ENCODE measurements around the gene PRPF6.
"Not testable (repeated sequence)": the region's sequence is repeated elsewhere in the genome, so short reads cannot be mapped to it uniquely, and the experiment has no call there.

PRPF6 gene

GRCh38 chr20:63961664-63962425, 19.1 kb upstream of the PRPF6 start:
- no peak for DNase-seq

- DNase-seq: no peak
These were observed 18.2 kb upstream of the PRPF6 start for GRCh38 chr20:63962426-63963347.

DNA sequence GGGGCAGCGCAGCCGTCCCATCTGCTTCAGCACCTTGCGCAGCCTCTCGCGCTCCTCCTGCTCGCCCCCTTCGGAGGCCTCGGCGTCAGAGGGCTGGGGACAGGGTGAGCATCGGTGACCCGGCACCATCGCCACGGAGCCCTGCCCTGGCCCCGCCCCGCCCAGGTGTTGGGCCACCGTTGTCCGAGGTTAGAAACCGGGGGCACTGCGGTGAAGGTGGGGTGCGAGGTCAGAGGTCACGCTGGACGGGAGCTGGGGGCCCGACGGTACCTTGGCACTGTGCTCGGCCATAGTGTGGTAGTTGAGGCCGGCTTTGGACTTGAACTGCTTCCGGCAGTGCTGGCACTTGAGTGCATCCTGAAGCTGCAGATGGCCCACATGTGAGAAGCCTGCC, 17.6 kb upstream of the PRPF6 start:
- DNase-seq: no peak

DNA sequence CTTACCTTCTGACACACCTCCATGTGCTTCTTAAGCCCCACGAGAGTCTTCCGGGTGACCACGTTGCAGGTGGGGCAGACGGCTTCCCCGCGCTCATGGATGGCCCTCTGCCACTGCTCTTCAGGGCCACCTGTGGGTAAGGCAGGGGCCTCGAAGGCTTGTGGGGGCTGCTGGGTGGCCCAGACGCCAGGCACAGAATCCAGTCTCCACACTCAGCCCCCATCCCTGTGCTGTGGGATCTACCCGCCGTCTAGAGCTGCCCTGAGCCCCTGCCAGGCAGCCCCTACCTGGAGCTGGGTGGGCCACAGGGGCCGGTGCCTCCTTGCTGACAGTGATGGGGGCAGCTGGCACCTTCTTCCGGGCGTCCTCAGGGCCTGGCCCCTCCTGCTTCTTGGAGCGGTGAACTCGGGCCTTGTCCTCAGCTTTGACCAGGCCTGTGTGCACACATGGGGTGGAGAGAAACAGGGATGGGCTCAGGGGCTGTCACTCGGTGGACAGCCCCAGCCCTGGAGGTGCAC, 17.1 kb upstream of the PRPF6 start:
- DNase-seq: no peak

DNA sequence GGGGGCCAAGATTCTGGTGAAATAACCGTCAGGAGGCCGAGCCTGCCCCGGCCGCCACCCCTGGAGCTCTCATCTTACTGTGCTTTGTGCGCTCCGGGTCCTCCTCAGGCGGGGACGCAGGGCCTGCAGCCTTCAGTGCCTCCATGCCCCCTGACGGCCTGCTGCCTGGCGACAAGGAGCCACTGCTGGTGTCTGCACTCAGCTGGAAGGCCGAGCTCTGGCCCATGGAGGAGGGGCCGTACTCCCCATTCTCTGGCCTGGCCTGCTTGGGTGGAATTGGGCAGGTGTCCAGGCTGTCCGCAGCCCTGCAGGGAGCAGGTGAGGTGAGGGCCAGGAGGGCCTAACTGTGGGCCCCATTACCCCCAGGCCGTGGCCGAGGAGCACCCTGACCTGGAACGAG, 16.5 kb upstream of the PRPF6 start:
- DNase-seq: no peak

GRCh38 chr20:63966172-63966943, 14.6 kb upstream of the PRPF6 start:
- no peak for DNase-seq

GRCh38 chr20:63966944-63967322, 14.0 kb upstream of the PRPF6 start:
- no peak for DNase-seq

DNA sequence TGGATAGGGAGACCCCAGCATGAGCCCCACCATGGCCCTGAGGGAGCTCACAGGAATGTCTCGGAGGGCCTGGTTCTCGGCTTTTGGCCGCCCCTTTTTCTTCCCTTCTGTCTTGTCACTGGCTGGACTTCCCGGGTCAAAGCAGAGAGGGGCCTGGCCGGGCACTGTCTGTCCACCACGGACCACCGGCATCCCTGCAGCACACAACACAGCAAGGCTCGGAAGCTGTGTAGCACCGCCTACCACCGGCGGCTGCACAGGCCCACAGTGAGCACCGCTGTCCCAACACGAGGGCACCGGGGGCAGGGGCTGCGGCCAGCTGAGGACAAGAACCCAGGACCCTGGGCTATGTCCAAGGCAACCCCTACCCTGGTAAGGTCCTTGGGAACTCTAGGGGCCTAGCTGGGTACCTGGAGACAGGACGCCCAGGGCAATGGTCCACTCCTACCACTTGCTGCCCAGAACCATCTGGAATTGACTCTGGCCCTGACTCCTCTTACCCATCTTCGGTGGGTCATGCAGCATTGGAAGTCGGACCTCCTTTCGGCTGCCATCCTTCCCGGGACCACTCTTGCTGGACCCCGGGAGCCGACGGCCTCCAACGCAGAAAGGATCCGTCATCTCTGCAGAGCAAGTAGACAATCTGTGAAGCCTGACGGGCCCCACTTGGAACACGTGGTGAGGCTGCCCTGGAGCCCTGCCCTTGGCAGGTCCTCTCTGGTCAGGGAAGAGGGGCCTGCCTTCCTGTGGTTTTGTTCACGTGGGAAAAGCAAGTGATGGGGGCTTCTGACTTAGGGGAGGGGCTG, 13.4 kb upstream of the PRPF6 start:
- DNase-seq: peak; percentile 10

DNA sequence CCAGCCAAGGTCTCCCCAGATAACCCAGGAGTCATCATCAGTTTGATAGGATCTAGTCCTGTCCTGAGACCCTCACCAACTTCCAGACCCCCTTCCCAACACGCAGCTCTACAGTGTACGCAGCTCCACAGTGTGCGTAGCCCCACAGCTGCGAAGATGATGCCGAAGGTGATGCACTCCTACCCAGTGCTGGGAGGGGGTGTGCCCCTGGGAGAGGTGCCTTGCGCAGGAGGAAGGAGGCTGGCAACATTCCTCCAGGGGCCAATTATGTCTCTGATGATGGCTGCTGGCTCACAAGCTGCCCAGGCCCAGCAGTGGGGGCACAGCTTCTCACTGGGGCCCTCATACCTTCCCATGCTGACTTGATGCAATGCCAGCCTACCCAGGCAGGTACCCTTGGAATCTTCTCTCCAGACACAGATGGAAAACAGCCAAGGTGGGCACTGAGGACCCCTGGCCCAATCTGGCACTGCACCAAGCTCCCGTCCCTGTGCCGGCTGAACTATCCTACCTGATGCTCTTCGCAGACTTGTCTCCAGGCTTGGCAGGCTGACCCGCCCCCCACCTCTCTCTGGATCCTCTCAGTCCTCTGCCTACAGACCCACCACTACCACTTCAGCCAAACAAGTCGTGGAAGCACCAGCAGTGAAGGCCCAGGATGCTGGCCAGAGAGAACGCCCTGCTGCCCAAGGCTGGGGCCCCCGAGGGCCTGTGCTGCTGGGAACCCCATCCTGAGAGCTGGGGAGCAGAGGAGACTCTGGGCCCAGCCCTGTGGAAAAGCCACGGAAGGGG, 12.6 kb upstream of the PRPF6 start:
- DNase-seq: peak; percentile 11

- DNase-seq: peak; percentile 53
These were observed 11.8 kb upstream of the PRPF6 start for GRCh38 chr20:63968928-63969760.

- peak; percentile 74 for DNase-seq
These were observed 10.9 kb upstream of the PRPF6 start, which contains the start of gene ZNF512B for GRCh38 chr20:63969838-63970713. TSS of gene ZNF512B (minus strand) at chr20:63969930. CDS start at chr20:63967950, 1,980 bp downstream.

- DNase-seq: no peak
These were observed 10.1 kb upstream of the PRPF6 start for GRCh38 chr20:63970714-63971431.

GRCh38 chr20:63971960-63972311, 9.0 kb upstream of the PRPF6 start:
- not testable (repeated sequence) for DNase-seq

DNA sequence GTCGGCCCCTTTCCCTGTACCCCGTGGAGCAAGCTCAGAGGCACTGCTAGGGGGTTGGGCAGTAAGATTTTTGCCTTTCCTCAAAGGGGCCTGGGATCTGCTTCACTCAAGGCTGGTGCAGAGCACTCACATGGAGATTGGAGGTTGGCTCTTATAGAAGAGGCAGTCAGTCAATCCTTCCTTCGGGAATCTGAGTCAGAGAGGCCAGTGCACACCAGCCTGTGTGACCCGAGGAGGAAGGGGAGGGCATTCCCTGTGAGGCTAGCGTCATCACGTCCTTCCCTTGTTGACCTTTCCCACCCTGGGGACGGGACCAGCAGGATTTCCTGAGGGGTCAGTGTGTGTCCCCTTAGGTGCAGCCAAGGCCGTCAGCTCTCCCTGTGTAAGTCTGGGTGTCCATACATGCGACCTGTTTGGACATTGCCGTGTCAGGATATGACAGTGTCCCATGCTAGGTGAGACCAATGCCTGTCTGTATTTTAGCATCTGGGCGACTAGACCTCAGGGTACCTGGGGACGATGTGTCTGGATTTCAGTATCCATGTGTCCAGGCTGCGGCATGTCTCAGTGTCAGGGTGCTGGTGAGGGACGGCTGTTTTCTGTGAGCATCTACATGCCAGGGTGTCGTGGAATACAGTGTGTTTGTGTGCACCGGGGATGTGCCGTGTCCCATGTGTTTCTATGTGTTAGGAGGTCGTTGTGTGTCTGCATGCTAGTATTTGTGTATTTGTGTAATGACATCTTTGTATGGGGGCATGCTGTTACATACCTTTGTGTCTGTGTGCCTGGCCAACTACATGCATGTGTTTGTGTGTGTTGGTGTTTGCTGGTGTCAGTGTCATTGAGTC, 8.4 kb upstream of the PRPF6 start:
- no peak for DNase-seq

- no peak for DNase-seq
These were observed 7.8 kb upstream of the PRPF6 start for GRCh38 chr20:63973160-63973479.

DNA sequence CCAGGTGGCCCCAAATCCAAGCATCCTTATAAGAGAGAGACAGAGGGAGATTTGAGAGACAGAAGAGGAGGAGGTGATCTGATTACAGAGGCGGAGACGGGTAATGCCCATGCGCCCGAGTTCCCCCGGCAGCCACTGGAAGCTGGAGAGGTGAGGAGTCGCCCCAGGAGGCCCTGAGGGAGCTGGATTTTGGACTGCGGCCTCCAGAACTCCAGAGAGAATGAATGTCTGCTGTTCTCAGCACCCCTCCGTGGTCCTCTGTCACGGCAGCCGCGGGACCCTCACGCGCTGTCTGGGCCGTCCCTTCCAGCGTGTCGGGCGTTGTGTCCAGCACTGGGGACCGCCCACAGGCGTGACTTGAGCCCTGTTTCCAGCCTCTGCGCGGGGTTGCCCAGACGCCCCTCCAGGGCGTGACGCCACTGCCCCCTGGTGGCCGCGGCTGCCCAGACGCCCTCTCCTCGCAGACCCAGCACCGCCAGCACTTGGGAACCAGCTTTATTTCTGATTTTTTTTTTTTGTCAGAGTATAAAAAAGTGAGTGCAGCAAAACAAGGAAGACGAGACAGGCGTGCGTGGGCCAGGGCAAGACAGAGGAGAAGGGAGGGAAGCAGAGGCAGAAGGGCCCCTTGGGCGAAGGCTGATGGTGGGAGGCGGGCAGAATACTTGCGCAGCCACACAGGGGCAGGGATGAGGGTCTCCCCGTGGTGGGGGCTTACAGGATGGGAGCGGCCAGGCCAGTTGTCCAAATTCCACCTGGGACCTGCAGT, 7.1 kb upstream of the PRPF6 start:
- peak; percentile 81 for DNase-seq

All from activated naive CD4-positive, alpha-beta T cell treated with anti-CD3 and anti-CD28 coated beads, Interleukin-2, amount 50 U/mL, for 16 hours (primary cell).